RWPE2 (cell line): ENCODE data around the gene ARL5B.

Experiments
- ATAC-seq: fragments of 200-7000 bp; cut with Tn5 transposase; 3 replicates; pipeline ENCODE4 v1.9.1; 2021; ENCODE audit warnings: low read depth
- DNase-seq: peaks from one replicate; pipeline ENCODE4 v3.0.0-alpha.2; 2020; ENCODE audit warnings: low spot score
- H3K27ac ChIP-seq: fragments of 450-650 bp; 2 replicates; pipeline ENCODE4 v1.5.1; 2017; ENCODE audit warnings: mild to moderate bottlenecking; ENCODE audit not compliant: poor library complexity, severe bottlenecking
- H3K27me3 ChIP-seq: fragments of 250-450 bp; sonication (Bioruptor Pico); 2 replicates; pipeline ENCODE4 v1.5.1; 2021; ENCODE audit warnings: mild to moderate bottlenecking, moderate library complexity; ENCODE audit not compliant: insufficient read depth, poor library complexity, severe bottlenecking
- H3K36me3 ChIP-seq: fragments of 250-450 bp; sonication (Bioruptor Pico); 2 replicates; pipeline ENCODE4 v1.5.1; 2020; ENCODE audit warnings: low read depth, mild to moderate bottlenecking, moderate library complexity
- H3K4me1 ChIP-seq: fragments of 250-450 bp; sonication (Bioruptor Pico); 2 replicates; pipeline ENCODE4 v1.5.1; 2021; ENCODE audit warnings: mild to moderate bottlenecking, moderate library complexity; ENCODE audit not compliant: insufficient read depth, poor library complexity, severe bottlenecking
- H3K4me3 ChIP-seq: fragments of 250-450 bp; sonication (Bioruptor Pico); 2 replicates; pipeline ENCODE4 v1.5.1; 2021; ENCODE audit warnings: mild to moderate bottlenecking, moderate library complexity; ENCODE audit not compliant: severe bottlenecking
- H3K9me3 ChIP-seq: fragments of 250-450 bp; sonication (Bioruptor Pico); 2 replicates; pipeline ENCODE4 v1.5.1; 2021; ENCODE audit warnings: mild to moderate bottlenecking, moderate library complexity; ENCODE audit not compliant: severe bottlenecking
- CTCF ChIP-seq: fragments of 450-650 bp; IDR thresholded peaks from one replicate; pipeline ENCODE4 v1.5.1; 2017; ENCODE audit warnings: mild to moderate bottlenecking, moderate library complexity; ENCODE audit not compliant: poor library complexity, severe bottlenecking

Gene ARL5B

DNA sequence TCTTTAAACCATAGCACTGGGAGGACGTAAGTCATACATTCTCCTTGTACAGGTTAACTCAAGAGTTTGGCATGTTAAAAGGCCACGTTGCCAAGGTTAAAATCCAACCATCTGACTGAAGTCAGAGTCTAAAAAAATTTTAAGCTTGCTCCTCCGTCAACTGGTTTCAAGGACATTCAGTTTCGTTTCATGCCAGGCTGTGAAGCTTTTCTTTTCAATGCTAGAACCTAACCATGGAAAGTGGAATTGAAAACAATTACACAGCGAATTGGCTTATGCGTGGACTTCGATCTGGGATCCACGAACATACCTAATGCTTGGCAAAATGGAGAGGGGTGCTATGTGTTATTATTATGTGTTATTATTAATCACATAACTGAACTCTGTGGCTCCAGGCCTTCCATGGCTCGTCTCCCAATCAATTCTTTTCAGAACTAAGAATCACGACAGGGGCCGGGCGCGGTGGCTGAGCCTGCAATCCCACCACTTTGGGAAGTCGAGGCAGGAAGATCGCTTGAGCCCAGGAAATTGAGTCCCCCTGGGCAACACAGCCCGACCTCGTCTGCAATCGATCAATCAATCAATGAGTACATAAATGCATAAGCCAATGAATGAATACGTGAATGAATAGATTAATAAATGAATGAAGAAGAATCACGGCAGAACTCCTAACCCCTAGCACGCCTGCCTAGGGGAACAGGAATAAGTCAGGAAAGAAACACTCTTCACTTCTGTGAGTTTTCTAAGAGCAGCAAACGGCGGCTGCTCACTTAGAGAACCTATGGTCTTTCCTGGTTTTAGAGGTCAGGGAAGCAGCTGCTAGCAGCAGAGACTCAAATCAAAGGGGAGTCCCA, 733 bp upstream of the ARL5B start:
- ATAC-seq (no peak; the same call in 1 of the 3 replicates), DNase-seq (no peak)
- Histone ChIP-seq H3K4me1 (peaks cover 15% of the 10 kb centered on the region), H3K27me3 (no peaks in the 10 kb centered on the region), H3K9me3 (no peaks in the 10 kb centered on the region), H3K27ac (peak overlapping the region; percentile 85), H3K36me3 (peaks cover 10% of the 10 kb centered on the region; the same call in 1 of the 2 replicates), H3K4me3 (peak overlapping the region; percentile 82)
- no peak for TF ChIP-seq CTCF

GRCh38 chr10:18659819-18660535, 746 bp downstream of the ARL5B start:
- H3K36me3 ChIP-seq = peaks cover 10% of the 10 kb centered on the region; the same call in 1 of the 2 replicates
- no peak for TF ChIP-seq CTCF
- no peak for DNase-seq

DNA sequence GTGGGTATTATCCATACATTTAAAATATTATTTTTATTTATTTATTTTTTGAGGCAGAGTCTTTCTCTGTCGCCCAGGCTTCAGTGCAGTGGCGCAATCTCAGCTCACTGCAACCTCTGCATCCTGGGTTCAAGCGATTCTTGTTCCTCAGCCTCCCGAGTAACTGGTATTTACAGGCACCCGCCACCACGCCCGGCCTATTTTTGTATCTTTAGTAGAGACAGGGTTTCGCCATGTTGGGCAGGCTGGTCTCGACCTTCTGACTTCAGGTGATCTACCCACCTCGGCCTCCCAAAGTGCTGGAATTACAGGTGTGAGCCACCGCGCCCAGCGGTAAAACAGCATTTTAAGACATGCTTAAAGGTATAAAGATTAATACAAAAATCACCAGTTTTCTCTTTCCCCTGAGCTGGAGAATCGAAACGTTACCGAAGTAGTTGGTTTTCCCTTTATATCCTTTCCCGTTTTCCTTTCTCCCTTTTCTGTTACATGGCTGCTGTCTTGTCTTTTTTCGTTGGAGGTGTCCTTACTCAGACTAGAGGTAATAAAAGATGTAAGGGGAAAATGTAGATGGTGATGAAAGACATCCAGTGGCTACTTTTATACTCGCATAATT, 1.7 kb downstream of the ARL5B start:
- H3K4me3 ChIP-seq = peak overlapping the region; percentile 82
- peaks cover 10% of the 10 kb centered on the region; the same call in 1 of the 2 replicates for H3K36me3 ChIP-seq
- peak overlapping the region; percentile 85 for H3K27ac ChIP-seq
- no peaks in the 10 kb centered on the region for H3K27me3 ChIP-seq
- H3K4me1 ChIP-seq = peaks cover 26% of the 10 kb centered on the region
- DNase-seq (no peak), ATAC-seq (no peak)
- TF ChIP-seq CTCF = no peak
- no peaks in the 10 kb centered on the region for H3K9me3 ChIP-seq

More at GRCh38 chr10:18659819-18660535, 746 bp downstream of the ARL5B start:
- Histone ChIP-seq H3K4me1 (peaks cover 16% of the 10 kb centered on the region), H3K27me3 (no peaks in the 10 kb centered on the region), H3K4me3 (peak overlapping the region; percentile 82), H3K27ac (peak overlapping the region; percentile 85), H3K9me3 (no peaks in the 10 kb centered on the region)
- peak; percentile 37 for ATAC-seq

DNA sequence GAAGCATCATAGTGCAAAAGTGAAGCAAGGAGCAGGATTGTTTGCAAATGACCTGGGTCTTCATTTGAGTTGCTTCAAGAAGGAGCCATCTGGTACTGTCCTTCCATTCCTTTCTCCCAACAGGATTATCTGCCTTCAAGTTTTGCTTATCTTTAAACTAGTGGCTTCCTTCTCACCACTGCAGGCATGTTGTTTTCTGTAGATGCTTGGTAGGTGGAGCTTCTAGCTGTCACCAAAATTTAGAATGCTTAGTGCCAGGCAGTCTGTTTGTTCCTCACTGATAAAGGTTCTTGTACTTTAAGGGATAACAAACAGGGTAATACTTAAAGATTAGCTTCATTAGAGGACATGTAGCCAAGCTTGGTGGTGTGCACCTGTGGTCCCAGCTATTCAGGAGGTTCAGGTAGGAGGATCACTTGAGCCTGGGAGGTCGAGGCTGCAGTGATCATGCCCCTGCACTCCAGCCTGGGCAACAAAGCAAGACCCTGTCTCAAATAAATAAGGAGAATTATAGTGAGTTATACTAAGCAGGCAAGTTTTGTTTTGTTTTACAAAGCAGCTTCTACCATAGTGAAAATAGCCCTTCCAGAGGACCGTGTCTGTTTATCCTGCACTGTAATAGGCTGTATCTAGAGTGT, 5.7 kb downstream of the ARL5B start:
- no peaks in the 10 kb centered on the region for H3K9me3 ChIP-seq
- TF ChIP-seq CTCF = no peak
- ATAC-seq (no peak), DNase-seq (no peak)
- no peak overlapping the region for H3K4me3 ChIP-seq
- H3K27ac ChIP-seq = peak overlapping the region; percentile 75
- H3K4me1 ChIP-seq = peaks cover 45% of the 10 kb centered on the region
- H3K36me3 ChIP-seq = peaks cover 39% of the 10 kb centered on the region
- no peaks in the 10 kb centered on the region for H3K27me3 ChIP-seq
